Caco-2 (cell line): ENCODE results near the gene GRB14. TPM values are rescaled to one million over a fixed set of nuclear protein-coding genes. Genes with fewer than 3 reads are reported as not detected.

Source experiments
- BruUV-seq: library from RNA; stranded (reverse); fragments of 400-500 nt; replicated peaks from 2 replicates; lab custom pipeline; 2021; lab: Mats Ljungman, UMichigan
- CTCF ChIA-PET: fragments of 300-600 bp; sonication (Branson Sonifier 250); formaldehyde crosslinking; loops from one replicate; lab custom pipeline; 2022; ENCODE audit warnings: antibody characterized with exemption; lab: Charles Lee
- POLR2A ChIA-PET: fragments of 300-600 bp; sonication (Branson Sonifier 250); formaldehyde crosslinking; loops from one replicate; lab custom pipeline; 2022; ENCODE audit warnings: antibody characterized with exemption; lab: Charles Lee
- DNase-seq, 2 experiments: peaks; one replicate each; pipeline versions ENCODE4 v3.0.0 to v3.0.0-alpha.2; 2020 to 2022
- H3K27me3 ChIP-seq: replicated peaks from 2 replicates; pipeline ENCODE4 v1.6.0; 2011; ENCODE audit warnings: low read length; ENCODE audit not compliant: control insufficient read depth, insufficient read depth
- H3K36me3 ChIP-seq: 2 replicates; pipeline ENCODE4 v1.5.1; 2011; ENCODE audit warnings: low read length; ENCODE audit not compliant: control insufficient read depth, insufficient read depth
- H3K4me1 ChIP-seq: fragments of 250-450 bp; sonication (Bioruptor Pico); 2 replicates; pipeline ENCODE4 v1.5.1; 2020; ENCODE audit warnings: mild to moderate bottlenecking
- H3K4me3 ChIP-seq: 2 replicates; pipeline ENCODE4 v1.5.1; 2011; ENCODE audit warnings: low read depth, mild to moderate bottlenecking, control low read depth, low read length
- H3K9me3 ChIP-seq: fragments of 250-450 bp; sonication (Bioruptor Pico); 2 replicates; pipeline ENCODE4 v1.5.1; 2020; ENCODE audit warnings: mild to moderate bottlenecking, moderate library complexity
- H3K27ac Mint-ChIP-seq: one replicate; pipeline ENCODE4 v1.8.0; 2022; ENCODE audit warnings: mixed read lengths; ENCODE audit not compliant: unreplicated experiment
- H3K27me3 Mint-ChIP-seq: one replicate; pipeline ENCODE4 v1.8.0; 2022; ENCODE audit warnings: mixed read lengths; ENCODE audit not compliant: insufficient read depth, unreplicated experiment
- H3K36me3 Mint-ChIP-seq: one replicate; pipeline ENCODE4 v1.8.0; 2022; ENCODE audit warnings: mild to moderate bottlenecking, mixed read lengths; ENCODE audit not compliant: insufficient read depth, unreplicated experiment
- H3K4me1 Mint-ChIP-seq: one replicate; pipeline ENCODE4 v1.8.0; 2022; ENCODE audit warnings: low read depth, mixed read lengths; ENCODE audit not compliant: unreplicated experiment
- H3K4me3 Mint-ChIP-seq: one replicate; pipeline ENCODE4 v1.8.0; 2022; ENCODE audit warnings: mild to moderate bottlenecking, moderate library complexity, mixed read lengths; ENCODE audit not compliant: unreplicated experiment
- H3K9me3 Mint-ChIP-seq: one replicate; pipeline ENCODE4 v1.8.0; 2022; ENCODE audit warnings: mixed read lengths; ENCODE audit not compliant: unreplicated experiment
- CTCF ChIP-seq, 2 experiments: fragments of 200-600 bp in 1 of 2; IDR thresholded peaks; 1 replicate in 1 of 2; 2 replicates in 1 of 2; pipeline versions ENCODE4 v1.5.1 to v1.8.0; 2011 to 2022; ENCODE audit warnings: antibody characterized with exemption in 1 of 2, control low read depth in 1 of 2, inconsistent platforms in 1 of 2, low read depth in 1 of 2, low read length in 1 of 2, mild to moderate bottlenecking in 1 of 2, moderate library complexity in 1 of 2; ENCODE audit not compliant: insufficient read depth in 1 of 2, severe bottlenecking in 1 of 2, unreplicated experiment in 1 of 2
- intact Hi-C: fragments of 100-400 bp; cut with micrococcal nuclease; formaldehyde crosslinking; loops from one replicate; pipeline ENCODE4 v1.10.0; 2022; ENCODE audit not compliant: unreplicated experiment
- total RNA-seq: library from RNA; stranded (reverse); gene quantifications from 2 replicates; pipeline ENCODE4 v1.2.3, GENCODE V29; 2022

GRB14 gene
- total RNA-seq, 1 experiment from 2014 or later, result 12.7 TPM

GRCh38 chr2:164664070-164664469 lies 42.8 kb upstream of the GRB14 start:
- BruUV-seq, result no TSS peak
- POLR2A ChIA-PET, result no interaction called here
- Mint-ChIP-seq H3K9me3 (no peaks in the 10 kb centered on the region), H3K4me1 (no peaks in the 10 kb centered on the region), H3K4me3 (no peak overlapping the region), H3K27ac (no peak overlapping the region), H3K27me3 (no peaks in the 10 kb centered on the region), H3K36me3 (peaks cover 4% of the 10 kb centered on the region)
- H3K4me3 ChIP-seq, result no peak overlapping the region
- no peaks in the 10 kb centered on the region for H3K27me3 ChIP-seq
- H3K4me1 ChIP-seq, result peaks cover 6% of the 10 kb centered on the region; the same call in 1 of the 2 replicates
- CTCF ChIA-PET, result no interaction called here
- no peak for DNase-seq
- H3K36me3 ChIP-seq, result no peaks in the 10 kb centered on the region
- no peak for TF ChIP-seq CTCF (IDR thresholded peaks at IDR 0.05; ENCODE audit: insufficient read depth in 1 of 2, low read depth in 1 of 2, low read length in 1 of 2, severe bottlenecking in 1 of 2, unreplicated experiment in 1 of 2)
- H3K9me3 ChIP-seq, result no peaks in the 10 kb centered on the region
- intact Hi-C loops, result no loop called here

- Histone ChIP-seq H3K9me3 (no peaks in the 10 kb centered on the region), H3K27me3 (no peaks in the 10 kb centered on the region), H3K4me1 (peaks cover 6% of the 10 kb centered on the region; the same call in 1 of the 2 replicates), H3K4me3 (no peak overlapping the region), H3K36me3 (no peaks in the 10 kb centered on the region)
- no peaks in the 10 kb centered on the region for H3K4me1 Mint-ChIP-seq
- POLR2A ChIA-PET, result no interaction called here
- peaks cover 4% of the 10 kb centered on the region for H3K9me3 Mint-ChIP-seq
- no peaks in the 10 kb centered on the region for H3K27me3 Mint-ChIP-seq
- H3K27ac Mint-ChIP-seq, result no peak overlapping the region
- intact Hi-C loops, result no loop called here
- peaks cover 3% of the 10 kb centered on the region for H3K36me3 Mint-ChIP-seq
- CTCF ChIA-PET, result no interaction called here
- no TSS peak for BruUV-seq
- TF ChIP-seq CTCF (IDR thresholded peaks at IDR 0.05; ENCODE audit: insufficient read depth in 1 of 2, low read depth in 1 of 2, low read length in 1 of 2, severe bottlenecking in 1 of 2, unreplicated experiment in 1 of 2), result no peak
- DNase-seq, result no peak
- H3K4me3 Mint-ChIP-seq, result no peak overlapping the region
Measured at GRCh38 chr2:164662868-164663631, 41.8 kb upstream of the GRB14 start.

- intact Hi-C loops, result no loop called here
- Histone ChIP-seq H3K4me3 (no peak overlapping the region), H3K36me3 (no peaks in the 10 kb centered on the region), H3K27me3 (no peaks in the 10 kb centered on the region), H3K9me3 (no peaks in the 10 kb centered on the region), H3K4me1 (peaks cover 6% of the 10 kb centered on the region; the same call in 1 of the 2 replicates)
- BruUV-seq, result no TSS peak
- H3K36me3 Mint-ChIP-seq, result no peaks in the 10 kb centered on the region
- H3K27ac Mint-ChIP-seq, result no peak overlapping the region
- H3K4me3 Mint-ChIP-seq, result no peak overlapping the region
- CTCF ChIA-PET, result no interaction called here
- no peak for DNase-seq
- H3K4me1 Mint-ChIP-seq, result no peaks in the 10 kb centered on the region
- H3K9me3 Mint-ChIP-seq, result peaks cover 8% of the 10 kb centered on the region
- no peaks in the 10 kb centered on the region for H3K27me3 Mint-ChIP-seq
- POLR2A ChIA-PET, result no interaction called here
- TF ChIP-seq CTCF (IDR thresholded peaks at IDR 0.05; ENCODE audit: insufficient read depth in 1 of 2, low read depth in 1 of 2, low read length in 1 of 2, severe bottlenecking in 1 of 2, unreplicated experiment in 1 of 2), result no peak
Measured at GRCh38 chr2:164662066-164662465, 40.8 kb upstream of the GRB14 start.
